ENCODE measurements around the gene IMMP1L.

The IMMP1L gene

DNA sequence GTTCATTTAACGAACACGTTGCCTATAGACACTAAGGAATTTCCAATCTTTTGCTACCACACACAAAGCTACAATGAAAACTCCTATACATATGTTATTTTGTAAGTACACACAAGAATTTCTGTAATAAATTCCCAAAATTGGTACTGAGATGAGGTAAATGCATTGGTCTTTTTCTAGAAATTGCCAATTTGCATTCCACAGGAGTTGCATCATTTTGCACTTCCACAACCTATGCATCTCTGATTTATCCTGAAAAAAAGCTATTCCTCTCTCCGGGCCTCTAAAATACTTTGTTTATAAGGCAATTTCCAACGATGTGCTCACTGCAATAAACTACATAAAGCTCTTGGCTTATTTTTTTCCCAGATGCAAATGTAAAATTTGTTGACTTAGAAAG, 24.9 kb downstream of the IMMP1L start:
- TF ChIP-seq, protein P1, sequence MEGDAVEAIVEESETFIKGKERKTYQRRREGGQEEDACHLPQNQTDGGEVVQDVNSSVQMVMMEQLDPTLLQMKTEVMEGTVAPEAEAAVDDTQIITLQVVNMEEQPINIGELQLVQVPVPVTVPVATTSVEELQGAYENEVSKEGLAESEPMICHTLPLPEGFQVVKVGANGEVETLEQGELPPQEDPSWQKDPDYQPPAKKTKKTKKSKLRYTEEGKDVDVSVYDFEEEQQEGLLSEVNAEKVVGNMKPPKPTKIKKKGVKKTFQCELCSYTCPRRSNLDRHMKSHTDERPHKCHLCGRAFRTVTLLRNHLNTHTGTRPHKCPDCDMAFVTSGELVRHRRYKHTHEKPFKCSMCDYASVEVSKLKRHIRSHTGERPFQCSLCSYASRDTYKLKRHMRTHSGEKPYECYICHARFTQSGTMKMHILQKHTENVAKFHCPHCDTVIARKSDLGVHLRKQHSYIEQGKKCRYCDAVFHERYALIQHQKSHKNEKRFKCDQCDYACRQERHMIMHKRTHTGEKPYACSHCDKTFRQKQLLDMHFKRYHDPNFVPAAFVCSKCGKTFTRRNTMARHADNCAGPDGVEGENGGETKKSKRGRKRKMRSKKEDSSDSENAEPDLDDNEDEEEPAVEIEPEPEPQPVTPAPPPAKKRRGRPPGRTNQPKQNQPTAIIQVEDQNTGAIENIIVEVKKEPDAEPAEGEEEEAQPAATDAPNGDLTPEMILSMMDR (IDR thresholded peaks at IDR 0.05; ENCODE audit: insufficient read depth, low read length, poor library complexity, severe bottlenecking): no peak
- Histone ChIP-seq H3K36me3 (ENCODE audit: control insufficient read depth, insufficient read depth, low read length) (no peaks in the 10 kb centered on the region), H3K4me3 (replicated peaks; ENCODE audit: low read depth, low read length) (no peak overlapping the region), H3K27me3 (replicated peaks; ENCODE audit: control insufficient read depth, insufficient read depth, low read length) (no peaks in the 10 kb centered on the region)
- DNase-seq (ENCODE audit: extremely low read depth, insufficient read length): no peak

DNA sequence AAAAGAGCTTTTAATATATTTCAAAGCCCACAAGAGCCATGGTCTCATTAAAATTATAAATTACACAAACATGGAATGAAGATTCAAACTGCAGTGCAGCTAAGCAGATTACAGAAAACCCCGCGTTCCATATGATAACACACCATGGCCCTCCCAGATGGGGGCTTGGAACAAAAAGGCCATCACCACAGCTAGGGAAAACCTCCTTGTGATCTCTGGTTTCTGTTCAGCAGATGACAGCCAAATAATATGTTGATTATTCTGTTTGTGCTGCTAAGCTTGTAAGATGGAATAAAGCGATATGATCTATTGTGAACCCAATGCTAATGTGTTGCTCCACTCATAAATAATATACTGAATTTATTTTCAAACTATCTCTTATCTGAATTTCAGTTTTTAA, 28.5 kb downstream of the IMMP1L start:
- TF ChIP-seq, protein P1 (IDR thresholded peaks at IDR 0.05; ENCODE audit: insufficient read depth, low read length, poor library complexity, severe bottlenecking): no peak
- Histone ChIP-seq H3K36me3 (ENCODE audit: control insufficient read depth, insufficient read depth, low read length) (no peaks in the 10 kb centered on the region), H3K4me3 (replicated peaks; ENCODE audit: low read depth, low read length) (no peak overlapping the region), H3K27me3 (replicated peaks; ENCODE audit: control insufficient read depth, insufficient read depth, low read length) (no peaks in the 10 kb centered on the region)
- DNase-seq (ENCODE audit: extremely low read depth, insufficient read length): no peak

DNA sequence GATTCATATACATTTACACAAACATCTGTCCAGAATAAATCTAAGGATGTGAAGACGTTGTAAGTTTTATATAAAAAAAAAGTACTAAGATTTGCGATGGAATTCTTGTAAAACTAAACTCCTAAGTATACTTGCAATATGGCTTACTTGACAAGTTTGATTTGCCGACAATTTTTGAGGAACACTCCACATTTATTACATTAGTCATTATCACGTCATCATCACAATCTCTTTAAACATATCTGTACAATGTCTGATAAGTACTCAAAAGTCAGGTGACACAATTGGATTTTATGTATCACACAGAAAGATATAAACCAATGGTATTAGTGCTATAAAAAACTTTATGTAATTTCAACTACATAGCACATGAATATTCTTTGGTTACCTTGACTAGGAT, 30.4 kb downstream of the IMMP1L start:
- TF ChIP-seq, protein P1 (IDR thresholded peaks at IDR 0.05; ENCODE audit: insufficient read depth, low read length, poor library complexity, severe bottlenecking): no peak
- Histone ChIP-seq H3K4me3 (replicated peaks; ENCODE audit: low read depth, low read length) (no peak overlapping the region), H3K36me3 (ENCODE audit: control insufficient read depth, insufficient read depth, low read length) (no peaks in the 10 kb centered on the region), H3K27me3 (replicated peaks; ENCODE audit: control insufficient read depth, insufficient read depth, low read length) (no peaks in the 10 kb centered on the region)
- no peak for DNase-seq (ENCODE audit: extremely low read depth, insufficient read length)

DNA sequence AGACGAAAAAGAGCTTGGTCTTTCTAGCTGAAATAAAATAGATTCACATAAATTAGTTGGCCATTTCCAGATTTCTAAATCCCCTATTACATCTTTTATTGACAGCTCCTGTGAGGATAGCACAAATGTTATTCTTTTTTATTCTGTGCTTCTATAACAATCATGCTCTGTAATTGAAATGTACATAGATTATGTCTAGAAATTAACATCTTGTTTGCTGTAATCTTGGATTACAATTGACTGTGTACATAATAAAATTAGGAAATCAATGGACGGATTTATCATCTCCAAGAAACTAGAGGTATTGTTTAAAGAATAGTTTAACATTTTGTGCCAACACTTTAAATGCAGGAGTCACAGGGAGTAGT, 31.2 kb downstream of the IMMP1L start:
- no peak for DNase-seq (ENCODE audit: extremely low read depth, insufficient read length)
- H3K27me3 ChIP-seq (replicated peaks; ENCODE audit: control insufficient read depth, insufficient read depth, low read length): no peaks in the 10 kb centered on the region
- H3K36me3 ChIP-seq (ENCODE audit: control insufficient read depth, insufficient read depth, low read length): no peaks in the 10 kb centered on the region
- TF ChIP-seq, protein P1 (IDR thresholded peaks at IDR 0.05; ENCODE audit: insufficient read depth, low read length, poor library complexity, severe bottlenecking): no peak
- H3K4me3 ChIP-seq (replicated peaks; ENCODE audit: low read depth, low read length): no peak overlapping the region

DNA sequence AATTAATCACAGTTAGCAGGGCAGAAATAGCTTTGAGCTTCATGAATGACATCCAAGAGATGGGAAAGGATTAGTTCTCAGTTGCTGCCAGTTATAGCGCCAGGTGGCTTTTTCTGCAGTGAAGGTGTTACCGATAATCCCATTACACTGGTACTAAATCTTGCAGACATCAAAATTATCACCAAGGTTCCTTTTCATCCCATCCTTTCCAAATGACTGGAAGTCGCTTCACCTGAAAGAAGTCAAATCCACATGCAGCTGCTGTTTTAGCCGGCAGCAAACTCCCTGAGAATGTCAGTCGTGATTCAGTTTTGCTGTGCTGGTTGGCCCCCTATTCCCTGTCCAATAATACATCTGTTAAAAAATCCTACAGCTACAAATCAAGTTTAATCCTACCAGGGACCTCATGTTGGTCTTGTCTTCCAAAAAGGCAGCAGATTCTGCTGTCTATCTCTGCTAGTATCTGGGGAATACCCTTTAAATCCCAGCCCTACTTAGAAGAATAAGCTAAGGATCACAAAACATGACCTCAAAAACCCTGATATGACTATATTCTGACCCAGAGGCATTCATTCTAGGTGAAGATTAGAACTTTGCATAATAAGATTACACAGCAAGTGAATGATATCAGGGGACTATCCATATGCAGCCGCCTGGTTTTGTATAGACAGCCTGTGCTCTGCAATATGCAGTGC, 31.7 kb downstream of the IMMP1L start:
- TF ChIP-seq, protein P1 (IDR thresholded peaks at IDR 0.05; ENCODE audit: insufficient read depth, low read length, poor library complexity, severe bottlenecking): no peak
- no peak overlapping the region for H3K4me3 ChIP-seq (replicated peaks; ENCODE audit: low read depth, low read length)
- no peaks in the 10 kb centered on the region for H3K27me3 ChIP-seq (replicated peaks; ENCODE audit: control insufficient read depth, insufficient read depth, low read length)
- DNase-seq (ENCODE audit: extremely low read depth, insufficient read length): no peak
- H3K36me3 ChIP-seq (ENCODE audit: control insufficient read depth, insufficient read depth, low read length): no peaks in the 10 kb centered on the region

DNA sequence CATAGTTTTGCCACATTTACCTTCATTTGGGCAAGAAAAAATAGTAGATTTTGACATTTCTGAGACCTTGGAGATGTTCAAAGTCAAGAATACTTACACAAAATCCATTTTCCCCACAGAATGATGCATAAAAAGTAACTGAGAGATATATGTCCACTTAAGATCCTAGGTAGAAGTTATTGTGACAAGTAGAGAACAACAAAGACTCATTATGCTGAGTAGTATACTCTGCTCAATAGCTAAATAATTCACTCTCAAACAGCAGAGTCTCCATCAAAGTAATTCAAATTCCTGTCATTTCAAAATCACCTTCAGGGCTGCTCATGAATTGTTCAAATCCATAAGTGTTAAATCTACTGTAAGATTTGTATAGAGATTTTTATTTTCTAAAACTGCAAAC, 35.3 kb downstream of the IMMP1L start:
- TF ChIP-seq, protein P1 (IDR thresholded peaks at IDR 0.05; ENCODE audit: insufficient read depth, low read length, poor library complexity, severe bottlenecking): no peak
- DNase-seq (ENCODE audit: extremely low read depth, insufficient read length): no peak
- no peaks in the 10 kb centered on the region; the same call in 1 of the 2 replicates for H3K36me3 ChIP-seq (ENCODE audit: control insufficient read depth, insufficient read depth, low read length)

More for the DNA sequence above, 35.3 kb downstream of the IMMP1L start:
- Histone ChIP-seq H3K4me3 (replicated peaks; ENCODE audit: low read depth, low read length) (no peak overlapping the region), H3K27me3 (replicated peaks; ENCODE audit: control insufficient read depth, insufficient read depth, low read length) (no peaks in the 10 kb centered on the region)

Data from GM06990 (cell line).